Astrocyte (in vitro differentiated cells and primary cell): ENCODE results near the gene CDKN1C.

Experiments
- CTCF ChIP-seq: IDR thresholded peaks from 2 replicates; pipeline ENCODE4 v1.5.1; 2011; ENCODE audit warnings: low read depth, mild to moderate bottlenecking, inconsistent platforms, low read length, moderate library complexity; ENCODE audit not compliant: insufficient read depth
- EZH2 ChIP-seq: IDR thresholded peaks from 2 replicates; pipeline ENCODE4 v1.6.1; 2012; ENCODE audit warnings: mild to moderate bottlenecking, low read length, inconsistent platforms; ENCODE audit not compliant: insufficient read depth

- TF ChIP-seq CTCF, result no peak
- TF ChIP-seq EZH2, result no peak
Observed at GRCh38 chr11:2857918-2858317, 27.7 kb downstream of the CDKN1C start.
